K562 (cell line): ENCODE results near the gene MRPL44.

Experiments used
- CAMTA2 ChIP-seq: fragments of 250-450 bp; sonication (Bioruptor Pico); conservative IDR thresholded peaks from 2 replicates; pipeline ENCODE4 v1.5.1; 2022
- KDM5B ChIP-seq: fragments of 200-600 bp; sonication (generic); IDR thresholded peaks from 2 replicates; pipeline ENCODE4 v1.6.1; 2012; ENCODE audit warnings: low read depth, mild to moderate bottlenecking, moderate library complexity, low read length, control low read depth, inconsistent platforms; ENCODE audit not compliant: insufficient replicate concordance
- MYNN ChIP-seq, 2 experiments: sonication (generic); formaldehyde crosslinking in 1 of 2; IDR thresholded peaks; 2 replicates each; pipeline versions ENCODE4 v1.5.0 to v1.6.1; 2016 to 2020; ENCODE audit warnings: antibody characterized with exemption in 1 of 2, missing genetic modification reagents in 1 of 2
- NFRKB ChIP-seq: fragments of 450-650 bp; IDR thresholded peaks from 2 replicates; pipeline ENCODE4 v1.6.1; 2016; ENCODE audit warnings: low read depth
- NR2C2 ChIP-seq, 2 experiments: fragments of 200-800 bp in 1 of 2; sonication (Bioruptor generic) in 1 of 2; sonication (generic) in 1 of 2; formaldehyde crosslinking in 1 of 2; IDR thresholded peaks; 2 replicates each; pipeline versions ENCODE4 v1.6.1 to v1.8.0; 2016 to 2022; ENCODE audit warnings: mild to moderate bottlenecking in 1 of 2, missing compliant biosample characterization in 1 of 2, missing genetic modification characterization in 1 of 2, missing genetic modification reagents in 1 of 2
- POLR2A ChIP-seq: fragments of 450-650 bp; conservative IDR thresholded peaks from 2 replicates; pipeline ENCODE4 v1.6.1; 2016
- SIN3A ChIP-seq, 2 experiments: fragments of 150-350 bp in 1 of 2; IDR thresholded peaks; 2 replicates each; pipeline ENCODE4 v1.6.1; 2011 to 2016; ENCODE audit warnings: borderline replicate concordance in 2 of 2, low read depth in 2 of 2, low read length in 2 of 2, mild to moderate bottlenecking in 2 of 2, moderate library complexity in 2 of 2; ENCODE audit not compliant: control insufficient read depth in 1 of 2
- TAF1 ChIP-seq: IDR thresholded peaks from 2 replicates; pipeline ENCODE4 v1.6.1; 2011; ENCODE audit warnings: mild to moderate bottlenecking, low read length, moderate library complexity; ENCODE audit not compliant: insufficient read depth, control insufficient read depth, severe bottlenecking; ENCODE audit errors: extremely low read depth
- ZBED1 ChIP-seq: IDR thresholded peaks from 2 replicates; pipeline ENCODE4 v1.6.1; 2014
- ZFP1 ChIP-seq: fragments of 450-650 bp; formaldehyde crosslinking; IDR thresholded peaks from 2 replicates; pipeline ENCODE4 v1.4.0; 2020; ENCODE audit warnings: mild to moderate bottlenecking, mixed read lengths
- ZNF23 ChIP-seq: fragments of 250-450 bp; sonication (Bioruptor Pico); IDR thresholded peaks from 2 replicates; pipeline ENCODE4 v1.4.0; 2020; ENCODE audit warnings: mild to moderate bottlenecking
- TF ChIP-seq, protein P1 (sequence below): fragments of 250-450 bp; sonication (Bioruptor Pico); IDR thresholded peaks from 2 replicates; pipeline ENCODE4 v1.5.0; 2021; ENCODE audit warnings: mild to moderate bottlenecking, moderate library complexity
- TF ChIP-seq, protein P2 (sequence below): fragments of 250-450 bp; sonication (Bioruptor Pico); IDR thresholded peaks from 2 replicates; pipeline ENCODE4 v1.5.0; 2021

DNA sequence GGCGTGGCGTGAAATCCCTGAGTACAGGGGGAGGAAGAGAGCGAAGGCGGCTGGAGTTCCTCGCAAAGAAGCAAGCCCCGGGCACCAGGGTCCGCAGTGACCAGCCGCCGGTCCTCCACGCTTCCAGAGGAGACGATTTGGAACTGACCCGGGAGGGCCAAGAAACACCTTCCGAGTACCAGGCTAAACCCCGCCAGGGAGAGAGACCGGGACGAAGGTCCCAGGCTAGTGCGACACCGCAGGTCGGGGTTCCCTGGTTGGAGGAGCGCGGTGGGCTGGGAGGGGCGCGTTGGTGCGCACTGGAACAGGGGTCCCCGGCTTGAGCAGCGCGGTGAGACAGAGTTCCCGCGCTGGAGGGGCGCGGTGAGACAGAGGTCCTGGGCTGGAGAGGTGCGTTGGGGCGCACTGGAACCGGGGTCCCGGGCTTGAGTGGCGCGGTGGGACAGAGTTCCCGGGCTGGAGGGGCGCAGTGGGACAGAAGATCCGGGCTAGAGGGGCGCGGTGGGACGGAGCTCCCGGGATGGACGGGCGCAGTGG is 13.0 kb upstream of the MRPL44 start:
- no peak for TF ChIP-seq NR2C2 (CRISPR knock-in tag; IDR thresholded peaks at IDR 0.05)
- no peak for TF ChIP-seq NR2C2 (tag; IDR thresholded peaks at IDR 0.05)
- TF ChIP-seq NFRKB, result no peak
- TF ChIP-seq KDM5B, result no peak
- TF ChIP-seq SIN3A (IDR thresholded peaks at IDR 0.05; ENCODE audit: borderline replicate concordance in 2 of 2, control insufficient read depth in 1 of 2, low read depth in 2 of 2, low read length in 2 of 2), result no peak
- no peak for TF ChIP-seq TAF1
- TF ChIP-seq ZFP1 (CRISPR knock-in tag), result no peak
- TF ChIP-seq MYNN (IDR thresholded peaks at IDR 0.05), result no peak
- TF ChIP-seq MYNN (CRISPR knock-in tag; IDR thresholded peaks at IDR 0.05), result no peak
- TF ChIP-seq ZBED1, result no peak
- no peak for TF ChIP-seq ZNF23
- no peak for TF ChIP-seq POLR2A
- TF ChIP-seq, protein P1, sequence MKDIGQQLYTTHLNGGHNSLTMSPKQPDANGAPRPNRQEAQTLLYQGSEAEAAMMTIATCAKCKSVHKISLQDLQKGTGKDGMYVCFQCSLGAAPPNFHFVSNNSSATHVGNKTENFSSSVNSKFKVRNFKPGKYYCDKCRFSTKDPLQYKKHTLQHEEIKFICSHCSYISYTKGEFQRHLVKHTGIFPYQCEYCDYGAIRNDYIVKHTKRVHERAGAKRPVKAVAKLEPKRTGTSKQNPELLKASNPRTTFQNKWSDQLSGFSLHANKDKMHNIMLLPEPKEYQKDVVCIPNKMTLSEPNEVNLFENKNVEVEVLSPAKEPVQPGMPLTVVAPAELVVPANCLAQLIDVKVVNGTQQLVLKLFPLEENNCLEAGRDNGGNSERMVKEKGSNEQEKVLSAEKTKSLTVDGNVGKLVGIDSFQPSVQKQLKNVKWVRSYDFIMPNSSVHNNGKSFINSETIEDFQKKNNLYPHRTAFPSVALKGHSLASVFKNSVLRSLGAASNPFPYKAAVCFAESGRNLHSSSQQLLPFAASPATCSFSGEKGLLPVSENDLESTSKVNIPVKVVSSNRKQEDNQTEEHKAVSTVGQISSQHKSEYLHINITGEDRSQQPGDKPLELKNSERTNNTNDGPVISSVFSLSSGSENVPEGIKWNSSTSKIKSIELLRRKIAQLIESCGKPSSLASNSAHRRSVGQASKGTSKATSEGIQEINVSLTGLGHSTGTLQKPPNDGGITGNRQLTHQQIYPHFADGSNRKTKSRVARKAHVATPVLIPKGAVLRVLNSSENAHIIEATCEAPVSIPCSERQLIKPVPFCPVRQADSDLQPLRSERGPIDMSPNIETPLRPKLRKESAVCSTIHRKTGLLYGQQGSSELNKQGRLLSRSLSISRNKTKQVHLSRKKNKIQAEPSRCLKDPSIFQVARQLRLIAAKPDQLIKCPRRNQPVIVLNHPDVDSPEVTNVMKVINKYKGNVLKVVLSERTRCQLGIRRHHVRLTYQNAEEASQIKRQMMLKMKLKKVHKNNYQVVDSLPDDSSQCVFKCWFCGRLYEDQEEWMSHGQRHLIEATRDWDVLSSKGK (CRISPR knock-in tag), result no peak
- TF ChIP-seq, protein P2, sequence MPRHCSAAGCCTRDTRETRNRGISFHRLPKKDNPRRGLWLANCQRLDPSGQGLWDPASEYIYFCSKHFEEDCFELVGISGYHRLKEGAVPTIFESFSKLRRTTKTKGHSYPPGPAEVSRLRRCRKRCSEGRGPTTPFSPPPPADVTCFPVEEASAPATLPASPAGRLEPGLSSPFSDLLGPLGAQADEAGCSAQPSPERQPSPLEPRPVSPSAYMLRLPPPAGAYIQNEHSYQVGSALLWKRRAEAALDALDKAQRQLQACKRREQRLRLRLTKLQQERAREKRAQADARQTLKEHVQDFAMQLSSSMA, result no peak
- TF ChIP-seq CAMTA2, result no peak
